SK-N-SH (cell line): ENCODE results near the gene KIAA0319L.

Experiments used
- CTCF ChIP-seq: fragments of 200-600 bp; sonication (generic); IDR thresholded peaks from 2 replicates; pipeline ENCODE4 v1.6.1; 2017; ENCODE audit warnings: antibody characterized with exemption, mild to moderate bottlenecking, moderate library complexity
- EP300 ChIP-seq, 2 experiments: IDR thresholded peaks; 2 replicates each; pipeline versions ENCODE4 v1.4.0 to v1.6.1; 2012; ENCODE audit warnings: borderline replicate concordance in 1 of 2, low read depth in 1 of 2, low read length in 1 of 2
- EZH2phosphoT487 ChIP-seq: fragments of 200-600 bp; sonication (generic); IDR thresholded peaks from 2 replicates; pipeline ENCODE4 v1.6.1; 2017; ENCODE audit warnings: low read depth, mixed run types, mild to moderate bottlenecking, antibody characterized with exemption, moderate library complexity, borderline replicate concordance
- FOSL2 ChIP-seq: IDR thresholded peaks from 2 replicates; pipeline ENCODE4 v1.4.0; 2012; ENCODE audit warnings: low read depth, mild to moderate bottlenecking, moderate library complexity, borderline replicate concordance
- FOXM1 ChIP-seq: IDR thresholded peaks from 2 replicates; pipeline ENCODE4 v1.4.0; 2012; ENCODE audit warnings: low read depth, mild to moderate bottlenecking
- JUND ChIP-seq: IDR thresholded peaks from 2 replicates; pipeline ENCODE4 v1.4.0; 2012
- REST ChIP-seq: IDR thresholded peaks from 2 replicates; pipeline ENCODE4 v1.6.1; 2012; ENCODE audit warnings: mild to moderate bottlenecking, low read depth, low read length, moderate library complexity
- SIN3A ChIP-seq: IDR thresholded peaks from 2 replicates; pipeline ENCODE4 v1.6.1; 2012; ENCODE audit warnings: low read depth, mild to moderate bottlenecking, low read length, moderate library complexity, borderline replicate concordance
- TAF1 ChIP-seq: IDR thresholded peaks from 2 replicates; pipeline ENCODE4 v1.6.1; 2012; ENCODE audit warnings: low read depth, mild to moderate bottlenecking, low read length, moderate library complexity, borderline replicate concordance

- TF ChIP-seq CTCF = no peak
- no peak for TF ChIP-seq EP300 (IDR thresholded peaks at IDR 0.05; ENCODE audit: borderline replicate concordance in 1 of 2, low read depth in 1 of 2, low read length in 1 of 2)
- TF ChIP-seq REST = no peak
- TF ChIP-seq FOXM1 = no peak
- TF ChIP-seq JUND = no peak
- no peak for TF ChIP-seq TAF1
- TF ChIP-seq SIN3A = no peak
- no peak for TF ChIP-seq FOSL2
- no peak for TF ChIP-seq EZH2phosphoT487
These were observed 45.9 kb downstream of the KIAA0319L start for GRCh38 chr1:35511305-35511704.
